Activated CD4-positive, alpha-beta T cell treated with anti-CD3 and anti-CD28 coated beads, Interleukin-2, Interleukin-6, amounts not matched to agents 100 ng/mL and 50 ng/mL, durations not matched to agents 16 hours and 8 hours (primary cell): ENCODE results near the gene RAB35.

Experiments
- DNase-seq: peaks from one replicate; pipeline ENCODE4 v3.0.0-alpha.2; 2020

Gene RAB35

GRCh38 chr12:120081641-120082040, 34.9 kb downstream of the RAB35 start:
- DNase-seq, result no peak

DNA sequence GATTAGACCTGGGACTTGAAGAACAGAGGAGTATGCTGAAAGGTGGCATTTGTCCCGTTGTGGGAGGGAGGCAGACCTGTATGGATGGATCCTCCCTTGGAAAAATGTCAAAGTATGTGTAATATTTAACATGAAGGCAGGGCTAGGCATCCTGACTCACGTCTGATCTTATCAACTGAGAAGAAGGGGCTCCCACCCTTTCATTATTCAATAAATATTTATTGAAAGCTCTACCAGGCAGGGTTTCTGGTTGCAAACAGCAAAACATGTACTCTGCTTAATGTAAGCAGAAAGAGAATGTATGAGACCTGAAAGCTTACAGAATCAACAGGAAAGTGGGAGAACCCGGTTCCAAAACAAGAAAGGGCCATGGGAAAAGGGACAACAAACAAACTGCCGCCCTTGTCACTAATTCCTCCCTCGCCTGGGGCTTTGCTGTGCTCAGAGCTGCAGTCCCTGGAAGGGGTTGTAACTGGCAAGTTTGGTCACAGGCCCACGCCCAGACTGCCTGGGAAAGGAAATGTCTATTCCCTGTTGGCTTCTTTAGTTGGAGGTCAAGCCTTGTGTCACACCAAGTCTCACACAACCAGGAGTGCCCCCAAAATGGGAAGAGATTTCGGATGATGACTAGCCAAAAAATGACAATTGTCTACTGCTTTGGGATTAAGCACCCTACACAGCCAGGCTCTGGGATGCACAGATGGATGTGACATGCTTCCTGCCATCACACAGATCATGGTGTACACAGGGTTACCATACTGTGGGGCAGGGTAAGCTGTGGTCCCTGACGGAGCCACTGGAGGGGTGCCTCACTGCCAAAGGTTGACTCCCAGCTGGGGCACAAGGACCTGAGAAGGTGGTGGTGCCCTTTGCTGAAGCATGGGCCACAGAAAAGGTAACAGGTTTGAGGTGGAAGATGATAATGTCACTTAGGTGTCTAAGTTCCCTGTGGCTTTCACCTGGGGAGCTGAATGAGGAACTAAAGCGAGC, 36.8 kb downstream of the RAB35 start:
- no peak for DNase-seq

DNA sequence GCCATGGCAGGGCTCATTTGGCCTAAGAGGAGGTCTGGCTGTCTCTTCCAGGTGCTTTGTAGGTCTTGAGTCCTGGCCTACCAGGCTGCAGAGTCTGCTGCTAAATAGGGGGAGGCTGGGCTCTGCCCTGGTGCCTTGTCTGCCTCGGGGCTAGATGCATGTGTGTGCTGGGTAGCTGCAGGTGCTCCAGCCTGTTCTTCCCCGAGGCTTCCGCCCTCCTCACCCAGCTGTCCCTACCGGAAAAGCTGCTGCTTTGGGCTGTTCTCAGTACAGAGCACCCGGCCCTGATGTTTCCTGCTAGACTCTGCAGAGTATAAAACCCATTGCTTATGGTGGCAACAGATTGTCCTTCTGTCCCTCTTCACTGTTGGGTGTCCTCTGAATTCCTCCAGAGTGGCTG, 37.7 kb downstream of the RAB35 start:
- DNase-seq, result no peak

DNA sequence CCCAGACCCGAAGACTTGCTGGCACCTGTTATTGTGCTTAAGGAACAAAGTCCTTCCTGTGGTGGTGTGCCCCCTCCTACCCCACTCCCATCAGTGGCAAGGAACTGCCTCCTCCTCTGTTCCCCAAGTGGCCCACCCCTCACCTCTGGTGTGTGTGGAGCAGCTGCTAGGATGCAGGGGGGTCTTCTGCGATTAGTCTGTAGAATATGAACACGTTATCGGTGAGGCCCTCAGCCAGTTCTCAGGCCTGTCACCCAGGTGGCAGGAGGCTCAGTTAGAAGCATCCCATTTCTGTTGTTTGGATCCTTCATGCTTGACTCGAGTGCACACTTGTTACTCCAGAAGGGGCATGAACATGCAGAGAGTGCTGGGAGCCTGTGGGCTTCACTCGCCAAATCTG, 39.3 kb downstream of the RAB35 start:
- no peak for DNase-seq

- DNase-seq, result no peak
Observed at GRCh38 chr12:120076651-120077050, 39.9 kb downstream of the RAB35 start.

DNA sequence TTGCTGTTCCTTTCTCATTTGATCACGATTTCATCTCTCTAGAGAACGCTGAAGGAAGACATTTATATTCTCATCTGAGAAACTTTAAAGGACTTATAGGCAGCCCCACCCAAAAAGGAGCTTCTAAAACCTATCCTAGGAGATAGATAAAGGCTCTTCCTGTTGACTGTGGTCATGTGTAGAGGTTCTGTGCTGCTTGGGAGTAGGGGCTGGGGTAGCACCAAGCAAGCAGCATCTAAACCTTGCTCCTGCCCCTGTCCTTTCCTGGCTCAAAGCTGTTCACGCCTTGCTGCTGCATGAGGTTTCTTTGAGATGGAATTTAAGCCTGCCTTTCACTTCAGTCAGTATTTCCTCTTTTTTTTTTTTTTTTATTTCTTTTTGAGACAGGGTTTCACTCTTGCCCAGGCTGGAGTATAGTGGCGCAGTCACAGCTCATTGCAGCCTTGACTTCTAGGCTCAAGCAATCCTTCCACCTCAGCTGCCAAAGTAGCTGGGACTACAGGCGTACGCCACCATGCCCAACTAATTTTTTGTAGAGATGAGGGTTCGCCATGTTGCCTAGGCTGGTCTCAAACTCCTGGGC, 41.4 kb downstream of the RAB35 start:
- no peak for DNase-seq

DNA sequence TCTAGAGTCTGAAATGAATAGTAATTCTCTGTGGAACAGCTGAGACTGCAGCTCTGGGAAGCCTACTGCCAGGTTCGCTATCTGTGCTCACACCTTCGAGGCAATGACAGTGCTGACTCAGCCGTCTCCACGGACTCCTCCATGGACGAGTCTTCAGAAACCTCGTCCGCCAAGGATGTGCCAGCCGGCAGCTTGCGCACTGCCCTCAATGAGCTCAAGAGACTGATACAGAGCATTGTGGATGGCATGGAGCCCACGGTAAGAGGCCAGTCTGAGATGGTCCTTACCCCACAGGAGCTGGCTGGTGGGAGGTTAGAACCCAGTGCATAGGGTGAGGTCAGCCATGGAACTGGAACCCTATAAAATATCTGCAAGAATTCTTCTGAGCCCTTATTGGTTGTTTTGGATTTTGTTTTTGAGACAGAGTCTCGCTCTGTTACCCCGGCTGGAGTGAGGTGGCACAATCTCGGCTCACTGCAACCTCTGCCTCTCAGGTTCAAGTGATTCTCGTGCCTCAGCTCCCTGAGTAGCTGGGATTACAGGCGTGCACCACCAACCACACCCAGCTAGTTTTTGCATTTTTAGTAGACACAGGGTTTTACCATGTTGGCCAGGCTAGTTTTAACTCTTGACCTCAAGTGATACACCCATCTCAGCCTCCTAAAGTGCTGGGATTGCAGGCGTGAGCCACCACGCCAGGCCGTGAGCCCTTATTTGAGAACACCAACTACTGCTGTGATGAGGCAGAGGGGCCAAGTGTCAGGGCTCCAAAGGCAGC, 43.9 kb downstream of the RAB35 start:
- no peak for DNase-seq

DNA sequence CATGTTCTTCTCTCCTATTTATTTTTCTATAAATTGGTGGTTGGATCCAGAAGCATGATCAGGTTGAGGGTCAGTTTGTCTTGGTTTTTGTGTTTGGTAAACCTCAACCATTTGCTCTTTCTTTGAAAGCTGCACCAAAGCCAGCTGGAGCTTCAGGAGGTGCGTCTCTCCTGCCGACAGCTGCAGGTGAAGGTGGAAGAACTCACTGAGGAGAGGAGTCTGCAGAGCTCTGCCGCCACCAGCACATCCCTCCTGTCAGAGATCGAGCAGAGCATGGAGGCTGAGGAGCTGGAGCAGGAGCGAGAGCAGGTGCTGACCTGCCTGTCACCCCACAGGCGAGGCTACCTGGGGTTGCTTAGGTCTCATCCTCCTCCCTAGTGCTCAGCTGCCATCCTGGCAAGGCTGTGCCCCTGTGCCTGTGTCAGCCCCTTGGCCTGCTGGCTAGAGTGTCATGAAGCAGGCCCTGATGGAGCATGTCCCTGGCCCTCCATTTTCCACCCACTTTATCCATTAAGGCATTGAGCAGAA, 45.0 kb downstream of the RAB35 start:
- DNase-seq, result no peak

DNA sequence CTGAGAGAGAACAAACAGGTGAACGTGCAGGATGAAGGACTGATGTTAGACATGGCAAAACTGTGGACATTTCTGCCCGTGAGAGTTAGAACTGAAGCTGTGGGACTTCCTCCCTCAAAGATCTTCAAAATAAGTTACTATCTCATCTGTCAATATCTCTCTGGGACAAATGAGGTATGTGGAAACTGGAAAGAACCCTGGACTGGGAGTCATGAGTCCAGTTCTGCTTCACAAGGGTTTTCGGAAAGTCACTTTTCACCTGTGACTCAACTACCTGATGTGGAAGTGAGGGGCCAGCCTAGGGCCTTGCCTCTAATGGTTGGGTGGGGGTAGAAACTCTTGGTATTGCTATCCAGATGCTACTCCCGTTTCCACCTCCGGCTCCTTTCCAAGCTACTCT, 47.3 kb downstream of the RAB35 start:
- no peak for DNase-seq

- DNase-seq, result no peak
Observed at GRCh38 chr12:120067901-120068300, 48.7 kb downstream of the RAB35 start.

DNA sequence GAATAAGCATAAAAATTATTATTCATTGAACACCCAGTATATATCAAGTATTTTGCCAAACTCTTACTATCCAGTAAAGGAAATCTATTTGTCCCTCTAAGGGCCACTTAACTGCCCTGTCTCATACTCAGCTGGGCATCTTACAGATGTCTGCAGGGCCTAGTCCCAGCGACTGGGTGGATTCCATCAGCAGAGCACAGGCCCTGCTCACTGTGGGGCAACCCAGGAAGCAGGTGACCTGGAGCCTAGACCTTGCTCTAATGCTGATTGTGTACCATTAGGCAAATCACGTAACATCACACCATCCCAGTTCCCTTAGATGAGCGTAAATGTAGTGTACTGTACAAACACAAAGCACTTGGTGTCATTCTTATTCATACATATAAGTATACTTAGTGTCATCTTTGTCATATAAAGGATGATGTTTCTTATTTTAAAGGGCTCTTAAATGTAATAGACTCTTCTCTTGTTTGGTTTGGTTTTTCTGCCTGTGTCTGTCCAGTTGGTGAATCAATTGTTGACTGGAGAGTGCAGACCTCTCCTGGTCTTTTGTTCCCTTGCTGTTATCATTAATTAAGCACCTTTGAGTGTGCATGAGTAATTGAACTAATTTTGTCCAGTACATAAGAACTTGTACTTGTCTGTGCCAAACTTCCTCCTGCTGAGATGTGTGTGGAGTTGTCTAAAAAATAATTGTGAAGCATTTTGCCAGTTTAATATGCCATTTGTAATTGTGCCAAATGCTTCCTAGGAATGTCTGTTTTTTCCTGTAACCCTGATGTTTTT, 49.3 kb downstream of the RAB35 start:
- no peak for DNase-seq

GRCh38 chr12:120066341-120066740, 50.2 kb downstream of the RAB35 start:
- no peak for DNase-seq

GRCh38 chr12:120065472-120065871, 51.1 kb downstream of the RAB35 start:
- no peak for DNase-seq

GRCh38 chr12:120064054-120064940, 52.3 kb downstream of the RAB35 start:
- no peak for DNase-seq

DNA sequence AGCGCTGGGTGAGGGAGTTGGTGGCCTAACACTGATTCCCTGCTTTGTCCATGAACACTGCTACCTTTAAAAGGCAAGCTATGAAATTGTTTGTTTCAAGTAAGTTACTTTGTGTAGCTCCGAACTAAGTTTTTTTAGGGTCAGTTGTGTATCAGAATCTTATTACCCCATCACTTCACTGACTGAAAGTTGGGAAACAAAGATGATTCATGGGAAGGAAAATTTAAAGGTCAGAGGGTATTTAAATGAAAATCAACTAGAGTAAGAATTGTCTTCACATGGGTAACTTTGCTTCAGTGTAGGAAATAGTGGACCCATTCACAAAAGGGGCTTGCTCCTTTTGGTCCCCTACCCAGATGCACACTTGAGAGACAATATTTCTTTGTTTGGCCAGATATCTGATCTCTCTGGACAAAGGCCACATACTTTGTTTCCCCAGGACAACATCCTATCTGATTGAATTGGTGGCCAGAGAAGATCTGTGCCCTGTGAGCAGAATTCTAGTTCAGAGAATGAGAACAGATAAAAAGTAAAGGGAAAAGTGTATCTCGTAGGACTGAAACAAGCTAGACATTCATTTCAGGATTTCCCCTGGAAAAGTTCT, 53.5 kb downstream of the RAB35 start:
- DNase-seq, result no peak

GRCh38 chr12:120061575-120062214, 54.9 kb downstream of the RAB35 start:
- no peak for DNase-seq

- no peak for DNase-seq
Observed at GRCh38 chr12:120060717-120061116, 55.8 kb downstream of the RAB35 start.

DNA sequence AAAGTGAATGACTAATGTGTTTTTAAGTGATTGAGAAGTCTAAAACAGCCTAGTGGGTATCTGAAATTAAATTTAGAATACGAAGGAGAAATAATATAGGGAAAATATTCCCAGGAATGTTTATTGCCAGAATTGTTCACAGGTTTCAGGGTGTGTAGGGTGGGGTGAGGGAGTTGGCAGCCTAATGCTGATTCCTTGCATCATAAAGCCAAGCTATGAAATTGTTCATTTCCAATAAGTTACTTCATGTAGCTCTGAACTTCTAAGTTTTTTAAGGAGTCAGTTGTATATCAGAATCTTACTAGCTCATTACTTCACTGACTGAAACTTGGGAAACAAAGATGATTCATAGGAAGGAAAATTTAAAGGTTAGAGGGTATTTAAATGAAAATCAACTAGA, 56.4 kb downstream of the RAB35 start:
- no peak for DNase-seq

GRCh38 chr12:120056739-120057138, 59.8 kb downstream of the RAB35 start:
- no peak for DNase-seq

- no peak for DNase-seq
Observed at GRCh38 chr12:120055231-120056000, 61.1 kb downstream of the RAB35 start.
